ENCODE measurements around the gene SNX1.

Gene SNX1

GRCh38 chr15:64096668-64097384 lies 1.0 kb downstream of the SNX1 start:
- Histone ChIP-seq H3K4me3 (ENCODE audit: low read depth, low read length) (peak overlapping the region; percentile 89), H2AFZ (no peak overlapping the region), H3K36me3 (ENCODE audit: control insufficient read depth, insufficient read depth, low read length) (no peaks in the 10 kb centered on the region), H3K27ac (peak overlapping the region; percentile 78), H3K9ac (no peak overlapping the region), H3K79me2 (peaks cover 12% of the 10 kb centered on the region), H3K27me3 (ENCODE audit: control insufficient read depth, insufficient read depth, low read length) (no peaks in the 10 kb centered on the region), H3K4me1 (peaks cover 13% of the 10 kb centered on the region), H3K9me3 (ENCODE audit: control insufficient read depth, low read length) (no peaks in the 10 kb centered on the region), H3K4me2 (ENCODE audit: low read length) (peak overlapping the region; percentile 74)
- no peak for TF ChIP-seq CTCF (IDR thresholded peaks at IDR 0.05)

GRCh38 chr15:64099379-64099778 lies 3.6 kb downstream of the SNX1 start:
- Histone ChIP-seq H3K9me3 (ENCODE audit: control insufficient read depth, low read length) (no peaks in the 10 kb centered on the region), H3K27me3 (ENCODE audit: control insufficient read depth, insufficient read depth, low read length) (no peaks in the 10 kb centered on the region), H2AFZ (no peak overlapping the region), H3K36me3 (ENCODE audit: control insufficient read depth, insufficient read depth, low read length) (no peaks in the 10 kb centered on the region), H3K9ac (no peak overlapping the region), H3K4me3 (ENCODE audit: low read depth, low read length) (no peak overlapping the region), H3K4me2 (ENCODE audit: low read length) (no peak overlapping the region), H3K27ac (peak overlapping the region; percentile 7), H3K79me2 (peaks cover 19% of the 10 kb centered on the region), H3K4me1 (peaks cover 10% of the 10 kb centered on the region)
- no peak for TF ChIP-seq CTCF (IDR thresholded peaks at IDR 0.05)

DNA sequence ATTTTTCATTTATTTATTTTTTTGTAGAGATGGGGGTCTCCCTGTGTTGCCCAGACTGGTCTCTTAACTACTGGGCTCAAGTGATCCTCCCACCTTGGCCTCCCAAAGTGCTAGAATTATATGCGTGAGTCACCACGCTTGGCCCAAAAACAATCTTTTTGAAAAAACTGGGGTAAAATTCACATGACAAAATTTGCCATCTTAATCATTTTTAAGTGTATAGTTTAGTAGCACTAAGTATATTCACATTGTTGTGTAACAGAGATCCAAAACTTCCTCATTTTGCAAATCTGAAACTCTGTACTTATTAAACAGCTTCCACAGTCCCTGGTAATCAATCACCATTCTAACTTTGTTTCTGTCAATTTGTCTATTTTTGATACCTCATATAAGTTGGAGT lies 5.2 kb downstream of the SNX1 start:
- H3K4me2 ChIP-seq (ENCODE audit: low read length) = no peak overlapping the region
- no peak overlapping the region for H3K4me3 ChIP-seq (ENCODE audit: low read depth, low read length)
- H3K4me1 ChIP-seq = peaks cover 7% of the 10 kb centered on the region
- H3K9ac ChIP-seq = no peak overlapping the region
- H2AFZ ChIP-seq = no peak overlapping the region
- no peaks in the 10 kb centered on the region for H3K36me3 ChIP-seq (ENCODE audit: control insufficient read depth, insufficient read depth, low read length)
- no peaks in the 10 kb centered on the region for H3K9me3 ChIP-seq (ENCODE audit: control insufficient read depth, low read length)
- no peak overlapping the region for H3K27ac ChIP-seq
- peaks cover 23% of the 10 kb centered on the region for H3K79me2 ChIP-seq
- TF ChIP-seq CTCF (IDR thresholded peaks at IDR 0.05) = no peak
- H3K27me3 ChIP-seq (ENCODE audit: control insufficient read depth, insufficient read depth, low read length) = no peaks in the 10 kb centered on the region

DNA sequence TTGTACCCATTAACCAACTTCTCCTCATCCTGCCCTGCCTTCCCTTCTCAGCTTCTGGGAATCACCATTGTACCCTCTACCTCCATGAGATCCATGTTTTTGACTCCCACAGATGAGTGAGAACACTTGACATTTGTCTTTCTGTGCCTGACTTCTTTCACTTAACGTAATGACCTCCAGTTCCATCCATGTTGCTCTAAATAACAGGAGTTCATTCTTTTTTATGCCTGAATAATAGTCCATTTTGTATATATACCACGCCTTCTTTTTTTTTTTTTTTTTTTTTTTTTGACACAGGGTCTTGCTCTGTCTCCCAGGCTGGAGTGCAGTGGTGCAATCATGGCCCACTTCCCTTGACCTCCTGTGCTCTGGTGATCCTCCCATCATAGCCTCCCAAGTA lies 6.7 kb downstream of the SNX1 start:
- Histone ChIP-seq H3K9ac (no peak overlapping the region), H3K4me3 (ENCODE audit: low read depth, low read length) (no peak overlapping the region)

More for the DNA sequence above, 6.7 kb downstream of the SNX1 start:
- no peak overlapping the region for H3K27ac ChIP-seq
- H3K79me2 ChIP-seq = peaks cover 28% of the 10 kb centered on the region
- no peak overlapping the region for H2AFZ ChIP-seq
- H3K4me2 ChIP-seq (ENCODE audit: low read length) = no peak overlapping the region
- no peaks in the 10 kb centered on the region for H3K9me3 ChIP-seq (ENCODE audit: control insufficient read depth, low read length)
- TF ChIP-seq CTCF (IDR thresholded peaks at IDR 0.05) = no peak
- no peaks in the 10 kb centered on the region for H3K27me3 ChIP-seq (ENCODE audit: control insufficient read depth, insufficient read depth, low read length)
- H3K4me1 ChIP-seq = peaks cover 7% of the 10 kb centered on the region
- no peaks in the 10 kb centered on the region for H3K36me3 ChIP-seq (ENCODE audit: control insufficient read depth, insufficient read depth, low read length)
